ENCODE results near the gene CDH23. TPM values are rescaled to one million over a fixed set of nuclear protein-coding genes. Genes with fewer than 3 reads are reported as not detected.

CDH23 gene
- total and polyA plus RNA-seq, 10 of the 15 experiments (the other 5 are each of a cell fraction or from before 2014, with no cell fraction given), result 0.09 to 0.40 (median 0.15) TPM; not detected in 1

DNA sequence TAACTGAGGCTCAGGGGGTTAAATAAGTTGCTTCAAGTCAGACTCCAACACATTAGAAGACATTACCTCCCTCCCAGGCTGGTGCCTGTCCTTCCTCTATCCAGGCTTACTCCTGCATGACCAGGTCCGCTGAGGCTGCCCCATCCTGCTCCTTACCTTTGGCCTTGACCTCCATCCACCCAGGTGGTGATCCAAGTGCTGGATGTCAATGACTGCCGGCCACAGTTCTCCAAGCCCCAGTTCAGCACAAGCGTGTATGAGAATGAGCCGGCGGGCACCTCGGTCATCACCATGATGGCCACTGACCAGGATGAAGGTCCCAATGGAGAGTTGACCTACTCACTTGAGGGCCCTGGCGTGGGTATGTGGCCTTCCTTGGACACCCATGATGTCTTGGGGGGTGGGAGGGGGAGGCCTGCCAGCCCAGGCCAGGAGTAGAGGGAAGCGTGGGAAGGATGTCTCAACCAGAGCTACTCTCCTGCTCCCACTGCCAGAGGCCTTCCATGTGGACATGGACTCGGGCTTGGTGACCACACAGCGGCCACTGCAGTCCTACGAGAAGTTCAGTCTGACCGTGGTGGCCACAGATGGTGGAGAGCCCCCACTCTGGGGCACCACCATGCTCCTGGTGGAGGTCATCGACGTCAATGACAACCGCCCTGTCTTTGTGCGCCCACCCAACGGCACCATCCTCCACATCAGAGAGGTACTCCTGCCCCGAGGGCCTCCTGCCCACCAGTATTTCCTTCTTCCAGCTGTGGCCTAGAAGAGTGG, 406.2 kb downstream of the CDH23 start:
- no peak overlapping the region for H3K9ac ChIP-seq (ENCODE audit: control insufficient read depth, insufficient read depth, low read length)
- H3K27me3 ChIP-seq (replicated peaks in 1 of 2; ENCODE audit: control insufficient read depth in 2 of 2, insufficient read depth in 2 of 2, low read length in 1 of 2), result no peaks in the 10 kb centered on the region
- H3K79me2 ChIP-seq (ENCODE audit: control insufficient read depth, insufficient read depth, low read length), result no peaks in the 10 kb centered on the region
- ChIA-PET RAD21 (ENCODE audit: unreplicated experiment) (no interaction called here), CTCF (no interaction called here), POLR2A (no interaction called here), SMC1A (ENCODE audit: uncharacterized antibody, unreplicated experiment) (no interaction called here)
- BruUV-seq (replicated peaks), result no TSS peak
- no peak overlapping the region for H3K4me2 ChIP-seq (ENCODE audit: control insufficient read depth, insufficient read depth)
- no peak overlapping the region for H3K27ac ChIP-seq (ENCODE audit: control insufficient read depth, insufficient read depth)
- in situ Hi-C loops (cut with MboI), result no loop called here
- H3K9me3 ChIP-seq (replicated peaks; ENCODE audit: control insufficient read depth, insufficient read depth, low read length), result no peaks in the 10 kb centered on the region
- no peak for FAIRE-seq
- no peaks in the 10 kb centered on the region for H3K36me3 ChIP-seq (ENCODE audit: control insufficient read depth in 2 of 2, insufficient read depth in 2 of 2, low read length in 1 of 2)
- no peaks in the 10 kb centered on the region for H4K20me1 ChIP-seq (ENCODE audit: control insufficient read depth, insufficient read depth)
- ATAC-seq, result no peak
- no peak for DNase-seq (ENCODE audit: low read depth, low spot score)
- 60% methylated on average over 18 of the region's 18 CpGs for WGBS (ENCODE audit: insufficient coverage, insufficient replicate concordance, low lambda C conversion rate, missing lambda C conversion rate)
- intact Hi-C loops (cut with micrococcal nuclease; ENCODE audit: unreplicated experiment), result no loop called here
- TF ChIP-seq PAX8 (IDR thresholded peaks at IDR 0.05) (no peak), PAX5 (IDR thresholded peaks at IDR 0.05; ENCODE audit: borderline replicate concordance, low read depth, low read length) (no peak), SREBF2 (IDR thresholded peaks at IDR 0.05; ENCODE audit: low read length) (no peak), BCL11A (IDR thresholded peaks at IDR 0.05; ENCODE audit: low read depth, low read length) (no peak), CBX3 (IDR thresholded peaks at IDR 0.05; ENCODE audit: borderline replicate concordance, low read depth) (no peak), EP300 (IDR thresholded peaks at IDR 0.05; ENCODE audit: borderline replicate concordance in 1 of 2, control insufficient read depth in 1 of 2, low read depth in 2 of 2, low read length in 2 of 2) (no peak), SMC3 (IDR thresholded peaks at IDR 0.05; ENCODE audit: borderline replicate concordance, low read length) (no peak), POLR2AphosphoS5 (IDR thresholded peaks at IDR 0.05; ENCODE audit: low read length) (no peak), KAT2A (conservative IDR thresholded peaks at IDR 0.05; ENCODE audit: control insufficient read depth, low read depth, low read length) (no peak), TCF3 (IDR thresholded peaks at IDR 0.05; ENCODE audit: borderline replicate concordance, insufficient read depth, low read depth, low read length) (no peak), RELA (IDR thresholded peaks at IDR 0.05; ENCODE audit: borderline replicate concordance, partially characterized antibody) (no peak)
- no peak overlapping the region for H3K4me3 ChIP-seq
- peaks cover 14% of the 10 kb centered on the region for H3K4me1 ChIP-seq (ENCODE audit: control insufficient read depth, insufficient read depth, low read length)
- H2AFZ ChIP-seq (ENCODE audit: control insufficient read depth, low read depth, low read length), result no peak overlapping the region

Measured in GM12878 (cell line).